GM19193 (cell line): ENCODE data around the gene RYR3.

ENCODE experiments used
- POLR2A ChIP-seq: IDR thresholded peaks from 4 replicates; pipeline ENCODE4 v1.6.1; 2011; ENCODE audit not compliant: insufficient read depth, insufficient read length; ENCODE audit errors: extremely low read depth

The RYR3 gene

GRCh38 chr15:33724321-33725036 lies 413.7 kb downstream of the RYR3 start:
- no peak for TF ChIP-seq POLR2A

- no peak for TF ChIP-seq POLR2A
Observed at GRCh38 chr15:33729653-33730052, 418.9 kb downstream of the RYR3 start.

GRCh38 chr15:33730815-33731214 lies 420.0 kb downstream of the RYR3 start:
- TF ChIP-seq POLR2A = no peak

- TF ChIP-seq POLR2A = no peak
Observed at GRCh38 chr15:33735143-33735542, 424.4 kb downstream of the RYR3 start.

GRCh38 chr15:33735637-33736247 lies 425.0 kb downstream of the RYR3 start:
- TF ChIP-seq POLR2A = no peak

GRCh38 chr15:33737687-33738601 lies 427.2 kb downstream of the RYR3 start:
- no peak for TF ChIP-seq POLR2A

GRCh38 chr15:33738941-33739664 lies 428.3 kb downstream of the RYR3 start:
- TF ChIP-seq POLR2A = no peak

GRCh38 chr15:33742306-33742705 lies 431.5 kb downstream of the RYR3 start:
- no peak for TF ChIP-seq POLR2A

GRCh38 chr15:33742800-33743199 lies 432.0 kb downstream of the RYR3 start:
- TF ChIP-seq POLR2A = no peak

GRCh38 chr15:33746203-33746602 lies 435.4 kb downstream of the RYR3 start:
- TF ChIP-seq POLR2A = no peak

GRCh38 chr15:33753012-33753411 lies 442.2 kb downstream of the RYR3 start:
- TF ChIP-seq POLR2A = no peak

GRCh38 chr15:33754242-33754641 lies 443.5 kb downstream of the RYR3 start:
- TF ChIP-seq POLR2A = no peak

GRCh38 chr15:33756961-33757360 lies 446.2 kb downstream of the RYR3 start:
- TF ChIP-seq POLR2A = no peak

GRCh38 chr15:33757516-33758232 lies 446.9 kb downstream of the RYR3 start:
- TF ChIP-seq POLR2A = no peak
